GM10266 (cell line): ENCODE measurements around the gene FAT3.
A peak's percentile ranks its signal among the peaks of the same experiment; 100 is the strongest.

Source experiments
- DNase-seq: peaks from one replicate; pipeline ENCODE4 v3.0.0; 2012; ENCODE audit errors: extremely low spot score
- CTCF ChIP-seq: IDR thresholded peaks from 2 replicates; pipeline ENCODE4 v1.5.1; 2012; ENCODE audit warnings: mild to moderate bottlenecking, low read depth; ENCODE audit not compliant: control insufficient read depth, insufficient read depth; ENCODE audit errors: missing control alignments

The FAT3 gene

GRCh38 chr11:92227230-92227814 lies 2.7 kb downstream of the FAT3 start:
- peak; percentile 19 for DNase-seq
- TF ChIP-seq CTCF = no peak

GRCh38 chr11:92227959-92228935 lies 3.6 kb downstream of the FAT3 start:
- no peak for TF ChIP-seq CTCF
- DNase-seq = no peak

- no peak for DNase-seq
- no peak for TF ChIP-seq CTCF
Measured at GRCh38 chr11:92236856-92237255, 12.2 kb downstream of the FAT3 start.

GRCh38 chr11:92240916-92241315 lies 16.3 kb downstream of the FAT3 start:
- no peak for TF ChIP-seq CTCF
- no peak for DNase-seq

- TF ChIP-seq CTCF = no peak
- no peak for DNase-seq
Measured at GRCh38 chr11:92245700-92246271, 21.2 kb downstream of the FAT3 start.

- DNase-seq = no peak
- no peak for TF ChIP-seq CTCF
Measured at GRCh38 chr11:92246630-92247029, 22.0 kb downstream of the FAT3 start.
